NCI-H345 (cell line): ENCODE measurements around the gene SPATA13.
"Not testable (repeated sequence)": the region's sequence is repeated elsewhere in the genome, so short reads cannot be mapped to it uniquely, and the experiment has no call there.

Experiments
- DNase-seq: peaks from one replicate; lab custom pipeline; 2025; lab: John Stamatoyannopoulos, UW

SPATA13 gene

GRCh38 chr13:24196593-24197197 is 36.2 kb downstream of the SPATA13 start:
- no peak for DNase-seq

GRCh38 chr13:24199016-24199415 is 38.5 kb downstream of the SPATA13 start:
- no peak for DNase-seq

- no peak for DNase-seq
Observed at GRCh38 chr13:24202215-24202614, 41.7 kb downstream of the SPATA13 start.

GRCh38 chr13:24203273-24203672 is 42.8 kb downstream of the SPATA13 start:
- DNase-seq: no peak

- DNase-seq: no peak
Observed at GRCh38 chr13:24203811-24204210, 43.3 kb downstream of the SPATA13 start.

- DNase-seq: not testable (repeated sequence)
Observed at GRCh38 chr13:24205076-24205475, 44.6 kb downstream of the SPATA13 start.

GRCh38 chr13:24207841-24208667 is 47.5 kb downstream of the SPATA13 start:
- no peak for DNase-seq

GRCh38 chr13:24209138-24209537 is 48.6 kb downstream of the SPATA13 start:
- DNase-seq: no peak

GRCh38 chr13:24212254-24212653 is 51.7 kb downstream of the SPATA13 start:
- no peak for DNase-seq

- peak; percentile 3 for DNase-seq
Observed at GRCh38 chr13:24212674-24213073, 52.2 kb downstream of the SPATA13 start.

- no peak for DNase-seq
Observed at GRCh38 chr13:24213932-24214331, 53.4 kb downstream of the SPATA13 start.

- no peak for DNase-seq
Observed at GRCh38 chr13:24214528-24214927, 54.0 kb downstream of the SPATA13 start.

- DNase-seq: no peak
Observed at GRCh38 chr13:24215126-24215525, 54.6 kb downstream of the SPATA13 start.

GRCh38 chr13:24215732-24216131 is 55.2 kb downstream of the SPATA13 start:
- DNase-seq: no peak

GRCh38 chr13:24216176-24216575 is 55.7 kb downstream of the SPATA13 start:
- DNase-seq: no peak

- not testable (repeated sequence) for DNase-seq
Observed at GRCh38 chr13:24216779-24217178, 56.3 kb downstream of the SPATA13 start.

GRCh38 chr13:24217601-24218281 is 57.2 kb downstream of the SPATA13 start:
- DNase-seq: peak; percentile 14

GRCh38 chr13:24218338-24218737 is 57.8 kb downstream of the SPATA13 start:
- no peak for DNase-seq

GRCh38 chr13:24218977-24219376 is 58.5 kb downstream of the SPATA13 start:
- DNase-seq: no peak

GRCh38 chr13:24220086-24220703 is 59.7 kb downstream of the SPATA13 start:
- peak; percentile 55 for DNase-seq

- no peak for DNase-seq
Observed at GRCh38 chr13:24221007-24221406, 60.5 kb downstream of the SPATA13 start.

- no peak for DNase-seq
Observed at GRCh38 chr13:24222756-24223155, 62.2 kb downstream of the SPATA13 start.
